ENCODE measurements around the gene TSPAN10. TPM values are rescaled to one million over a fixed set of nuclear protein-coding genes. Genes with fewer than 3 reads are reported as not detected.

The TSPAN10 gene
- total RNA-seq, 3 donors from 2014 or later = 0.27 to 0.47 (median 0.41) TPM

- Histone ChIP-seq H3K36me3 (ENCODE audit: low read depth) (peaks cover 21% of the 10 kb centered on the region), H3K9me3 (no peaks in the 10 kb centered on the region), H3K4me3 (no peak overlapping the region), H3K4me1 (ENCODE audit: low read depth) (no peaks in the 10 kb centered on the region)
- DNase-seq (no peak), ATAC-seq (no peak)
- TF ChIP-seq CTCF (IDR thresholded peaks at IDR 0.05) = no peak
- intact Hi-C loops (cut with DNase I, micrococcal nuclease) = no loop called here
These were observed 43.7 kb upstream of the TSPAN10 start for GRCh38 chr17:81593105-81593871.

DNA sequence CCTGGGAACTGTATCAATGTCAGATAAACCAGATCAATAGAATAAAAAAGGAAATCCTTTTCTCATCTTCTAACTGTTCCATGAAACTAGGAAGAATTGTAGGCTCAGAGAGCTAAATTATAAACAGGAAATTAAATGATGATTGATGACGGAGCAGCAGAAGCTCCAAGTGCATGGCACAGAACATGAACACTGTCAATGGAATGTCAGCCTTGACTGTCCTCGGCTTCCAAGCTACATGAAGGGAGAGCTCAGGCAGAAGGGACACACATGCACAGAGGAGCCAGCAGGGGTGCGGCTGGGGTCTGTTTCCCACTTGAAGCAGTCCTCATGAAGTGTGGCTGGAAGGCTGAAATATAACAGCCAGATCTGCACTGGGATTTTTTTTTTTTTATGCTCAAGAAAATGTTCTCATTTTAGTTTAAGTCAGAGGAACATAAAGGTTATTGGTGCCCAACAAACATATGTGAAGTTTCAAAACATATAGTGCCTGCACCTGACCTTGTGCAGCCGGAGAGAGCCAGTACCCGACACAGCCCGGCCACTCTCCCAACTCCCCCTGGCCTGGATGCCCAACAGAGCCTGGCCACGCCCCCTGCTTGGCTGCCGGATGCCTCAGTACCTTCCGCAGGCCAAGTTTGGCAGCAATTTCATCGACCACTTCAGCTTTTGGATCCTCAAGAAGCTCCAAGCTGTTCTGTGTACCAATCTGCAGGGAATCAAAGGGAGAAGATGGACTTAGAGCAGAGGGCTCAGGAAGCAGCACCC is 37.1 kb upstream of the TSPAN10 start:
- DNase-seq (peak in 1 of 3 donors; percentile 23), ATAC-seq (no peak)
- no peaks in the 10 kb centered on the region for H3K9me3 ChIP-seq
- no peaks in the 10 kb centered on the region for H3K4me1 ChIP-seq (ENCODE audit: low read depth)
- H3K4me3 ChIP-seq = no peak overlapping the region
- intact Hi-C loops (cut with DNase I, micrococcal nuclease) = no loop called here
- TF ChIP-seq CTCF (IDR thresholded peaks at IDR 0.05) = no peak
- H3K36me3 ChIP-seq (ENCODE audit: low read depth) = peaks cover 5% of the 10 kb centered on the region

DNA sequence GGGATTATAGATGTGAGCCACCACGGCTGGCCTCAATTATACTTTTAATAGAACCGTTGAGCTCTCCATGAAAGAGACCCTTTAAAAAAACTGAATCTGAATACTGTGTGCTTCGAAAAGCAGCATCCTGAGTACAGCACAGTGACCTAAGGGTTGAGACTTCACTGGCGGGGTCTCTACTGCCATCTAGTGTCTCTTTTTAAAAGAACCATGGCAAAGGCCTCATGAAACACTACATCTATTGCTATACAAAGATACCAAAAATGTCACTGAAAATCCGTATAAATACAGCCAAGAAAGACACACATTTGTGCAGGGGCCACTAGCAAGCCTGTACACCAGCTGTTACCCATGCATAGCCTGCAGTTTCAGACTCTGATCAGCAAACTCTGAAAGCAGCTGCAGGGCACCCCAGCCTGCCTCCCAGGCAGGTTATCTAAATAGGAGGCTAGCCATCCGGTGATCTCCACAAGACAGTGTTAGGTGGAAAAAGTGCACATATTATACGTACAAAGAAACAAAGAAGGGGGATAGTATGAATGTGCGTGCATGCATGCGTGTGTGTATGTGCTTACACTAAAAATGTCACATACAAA is 35.4 kb upstream of the TSPAN10 start:
- Histone ChIP-seq H3K36me3 (ENCODE audit: low read depth) (peaks cover 7% of the 10 kb centered on the region), H3K4me1 (ENCODE audit: low read depth) (no peaks in the 10 kb centered on the region), H3K9me3 (no peaks in the 10 kb centered on the region), H3K4me3 (no peak overlapping the region)
- DNase-seq (peak in 1 of 3 donors; percentile 56), ATAC-seq (peak; percentile 94)
- TF ChIP-seq CTCF (IDR thresholded peaks at IDR 0.05) = peak; percentile 45
- intact Hi-C loops (cut with DNase I, micrococcal nuclease) = no loop called here

GRCh38 chr17:81603846-81604610 is 33.0 kb upstream of the TSPAN10 start:
- no peak overlapping the region for H3K4me3 ChIP-seq
- H3K9me3 ChIP-seq = no peaks in the 10 kb centered on the region
- no peak for TF ChIP-seq CTCF (IDR thresholded peaks at IDR 0.05)
- no peaks in the 10 kb centered on the region for H3K4me1 ChIP-seq (ENCODE audit: low read depth)
- peaks cover 8% of the 10 kb centered on the region for H3K36me3 ChIP-seq (ENCODE audit: low read depth)
- intact Hi-C loops (cut with DNase I, micrococcal nuclease) = no loop called here
- ATAC-seq = no peak
- no peak for DNase-seq

GRCh38 chr17:81607431-81607830 is 29.6 kb upstream of the TSPAN10 start:
- intact Hi-C loops (cut with DNase I, micrococcal nuclease) = no loop called here

More at GRCh38 chr17:81607431-81607830, 29.6 kb upstream of the TSPAN10 start:
- ATAC-seq = no peak
- Histone ChIP-seq H3K9me3 (no peaks in the 10 kb centered on the region), H3K4me3 (no peak overlapping the region), H3K36me3 (ENCODE audit: low read depth) (peaks cover 8% of the 10 kb centered on the region), H3K4me1 (ENCODE audit: low read depth) (no peaks in the 10 kb centered on the region)
- TF ChIP-seq CTCF (IDR thresholded peaks at IDR 0.05) = no peak
- DNase-seq = no peak
